Measurements from ENCODE around the gene MREG.

The MREG gene

GRCh38 chr2:216013080-216013909 lies at the start of gene MREG:
Gene MREG, minus strand, starts transcription at chr2:216013551. Its CDS starts 224 bp downstream, at chr2:216013327.
- DNase-seq, result peak; percentile 84

GRCh38 chr2:216059233-216059834 lies 46.0 kb upstream of the MREG start:
- DNase-seq, result no peak

- DNase-seq, result no peak
These were observed 44.4 kb upstream of the MREG start for GRCh38 chr2:216057688-216058193.

GRCh38 chr2:216056739-216057138 lies 43.4 kb upstream of the MREG start:
- DNase-seq, result no peak

GRCh38 chr2:216055680-216056079 lies 42.3 kb upstream of the MREG start:
- no peak for DNase-seq

GRCh38 chr2:216052420-216052819 lies 39.1 kb upstream of the MREG start:
- DNase-seq, result no peak

- no peak for DNase-seq
These were observed 38.0 kb upstream of the MREG start for GRCh38 chr2:216051350-216051749.

GRCh38 chr2:216049452-216049851 lies 36.1 kb upstream of the MREG start:
- DNase-seq, result no peak

GRCh38 chr2:216047397-216047796 lies 34.0 kb upstream of the MREG start:
- DNase-seq, result no peak

- no peak for DNase-seq
These were observed 31.6 kb upstream of the MREG start for GRCh38 chr2:216044883-216045486.

- DNase-seq, result no peak
These were observed 30.6 kb upstream of the MREG start for GRCh38 chr2:216043949-216044348.

- DNase-seq, result no peak
These were observed 28.1 kb upstream of the MREG start for GRCh38 chr2:216041438-216041837.

- DNase-seq, result no peak
These were observed 26.6 kb upstream of the MREG start for GRCh38 chr2:216039918-216040317.

- DNase-seq, result peak; percentile 67
These were observed 20.7 kb upstream of the MREG start for GRCh38 chr2:216034065-216034464.

- no peak for DNase-seq
These were observed 20.1 kb upstream of the MREG start for GRCh38 chr2:216033403-216033802.

- peak; percentile 29 for DNase-seq
These were observed 18.8 kb upstream of the MREG start for GRCh38 chr2:216031960-216032689.

- DNase-seq, result no peak
These were observed 16.9 kb upstream of the MREG start for GRCh38 chr2:216030216-216030615.

GRCh38 chr2:216029416-216030129 lies 16.2 kb upstream of the MREG start:
- no peak for DNase-seq

- DNase-seq, result no peak
These were observed 11.5 kb upstream of the MREG start for GRCh38 chr2:216024779-216025336.

- DNase-seq, result peak; percentile 58
These were observed 9.8 kb upstream of the MREG start for GRCh38 chr2:216023055-216023648.

- DNase-seq, result no peak
These were observed 8.6 kb upstream of the MREG start for GRCh38 chr2:216021768-216022565.
